K562 (cell line): ENCODE measurements around the gene RGPD8. TPM values are rescaled to one million over a fixed set of nuclear protein-coding genes. Genes with fewer than 3 reads are reported as not detected.

Source experiments
- CBX1 ChIP-seq: sonication (generic); IDR thresholded peaks from 2 replicates; pipeline ENCODE4 v1.6.1; 2016; ENCODE audit warnings: antibody characterized with exemption, low read depth, mild to moderate bottlenecking
- CREM ChIP-seq: IDR thresholded peaks from 2 replicates; pipeline ENCODE4 v1.6.1; 2014; ENCODE audit warnings: antibody characterized with exemption, low read depth
- DPF2 ChIP-seq: fragments of 450-650 bp; IDR thresholded peaks from 2 replicates; pipeline ENCODE4 v1.6.1; 2016
- EGR1 ChIP-seq: fragments of 450-650 bp; conservative IDR thresholded peaks from 2 replicates; pipeline ENCODE4 v1.6.1; 2017; ENCODE audit warnings: mild to moderate bottlenecking
- FOSL1 ChIP-seq: fragments of 200-800 bp; sonication (Bioruptor generic); conservative IDR thresholded peaks from 2 replicates; pipeline ENCODE4 v1.6.1; 2016; ENCODE audit warnings: missing genetic modification characterization, missing compliant biosample characterization
- KDM2B ChIP-seq: fragments of 250-450 bp; sonication (Bioruptor Pico); IDR thresholded peaks from 2 replicates; pipeline ENCODE4 v1.8.0; 2021; ENCODE audit warnings: mild to moderate bottlenecking, moderate library complexity
- PURB ChIP-seq: sonication (generic); formaldehyde crosslinking; IDR thresholded peaks from 2 replicates; pipeline ENCODE4 v1.9.0; 2021; ENCODE audit warnings: low read depth, mild to moderate bottlenecking, missing genetic modification reagents
- RBFOX2 ChIP-seq: fragments of 200-400 bp; formaldehyde crosslinking; IDR thresholded peaks from 2 replicates; pipeline ENCODE4 v1.6.1; 2017; ENCODE audit warnings: low read depth, mild to moderate bottlenecking, low read length, moderate library complexity
- TCF3 ChIP-seq: sonication (generic); formaldehyde crosslinking; IDR thresholded peaks from 2 replicates; pipeline ENCODE4 v1.4.0; 2020; ENCODE audit warnings: mild to moderate bottlenecking, missing genetic modification reagents
- ZKSCAN3 ChIP-seq: fragments of 250-450 bp; sonication (Bioruptor Pico); IDR thresholded peaks from 2 replicates; pipeline ENCODE4 v1.4.0; 2020
- ZNF324 ChIP-seq: fragments of 250-450 bp; sonication (Bioruptor Pico); IDR thresholded peaks from 2 replicates; pipeline ENCODE4 v1.4.0; 2020; ENCODE audit warnings: mild to moderate bottlenecking
- ZNF449 ChIP-seq: fragments of 250-450 bp; sonication (Bioruptor Pico); IDR thresholded peaks from 2 replicates; pipeline ENCODE4 v1.8.0; 2022; ENCODE audit warnings: moderate library complexity, mild to moderate bottlenecking, inconsistent platforms
- polyA plus RNA-seq, 8 experiments: library from polyadenylated mRNA; depleted of rRNA in 4 of 8; stranded (reverse) in 5 of 8; unstranded in 3 of 8; fragments of >200 nt; fragmentation: Nextera tagmentation in 2 of 8; fragmentation: Illumina TruSeq in 1 of 8; extraction: Ambion mirVana in 2 of 8; extraction: Trizol in 1 of 8; gene quantifications; 2 replicates each; pipeline versions ENCODE4 v1.2.1 to v1.2.3, GENCODE V29; 2011 to 2014; ENCODE audit warnings: inconsistent platforms in 1 of 8, missing spikeins in 1 of 8
- total RNA-seq, 7 experiments: library from RNA; depleted of rRNA in 6 of 7; stranded (reverse); fragments of >200 nt in 6 of 7; fragmentation: Illumina TruSeq in 2 of 7; extraction: Trizol in 2 of 7; gene quantifications; 2 replicates each; pipeline versions ENCODE4 v1.2.1 to v1.2.3, GENCODE V29; 2011 to 2021; ENCODE audit warnings: low replicate concordance in 1 of 7
- TF ChIP-seq, protein P1 (sequence below): fragments of 250-450 bp; sonication (Bioruptor Pico); IDR thresholded peaks from 2 replicates; pipeline ENCODE4 v1.4.0; 2020
- TF ChIP-seq, protein P2 (sequence below): fragments of 250-450 bp; sonication (Bioruptor Pico); IDR thresholded peaks from 2 replicates; pipeline ENCODE4 v1.4.0; 2020; ENCODE audit warnings: mild to moderate bottlenecking
- TF ChIP-seq, protein P3 (sequence below): fragments of 250-450 bp; sonication (Bioruptor Pico); IDR thresholded peaks from 2 replicates; pipeline ENCODE4 v1.8.0; 2021; ENCODE audit warnings: mild to moderate bottlenecking, moderate library complexity
- TF ChIP-seq, protein P4 (sequence below), 2 experiments: fragments of 450-650 bp; conservative IDR thresholded peaks; 2 replicates each; pipeline ENCODE4 v1.6.1; 2017; ENCODE audit warnings: mild to moderate bottlenecking in 2 of 2, moderate library complexity in 2 of 2

The RGPD8 gene
- total and polyA plus RNA-seq, 9 of the 15 experiments (the other 6 are each of a cell fraction or from before 2014, with no cell fraction given) = 0.03 to 0.47 (median 0.12) TPM; not detected in 1

GRCh38 chr2:112481528-112482233 is 48.2 kb upstream of the RGPD8 start, which contains the start of gene TTL (continued):
- TF ChIP-seq, protein P1, sequence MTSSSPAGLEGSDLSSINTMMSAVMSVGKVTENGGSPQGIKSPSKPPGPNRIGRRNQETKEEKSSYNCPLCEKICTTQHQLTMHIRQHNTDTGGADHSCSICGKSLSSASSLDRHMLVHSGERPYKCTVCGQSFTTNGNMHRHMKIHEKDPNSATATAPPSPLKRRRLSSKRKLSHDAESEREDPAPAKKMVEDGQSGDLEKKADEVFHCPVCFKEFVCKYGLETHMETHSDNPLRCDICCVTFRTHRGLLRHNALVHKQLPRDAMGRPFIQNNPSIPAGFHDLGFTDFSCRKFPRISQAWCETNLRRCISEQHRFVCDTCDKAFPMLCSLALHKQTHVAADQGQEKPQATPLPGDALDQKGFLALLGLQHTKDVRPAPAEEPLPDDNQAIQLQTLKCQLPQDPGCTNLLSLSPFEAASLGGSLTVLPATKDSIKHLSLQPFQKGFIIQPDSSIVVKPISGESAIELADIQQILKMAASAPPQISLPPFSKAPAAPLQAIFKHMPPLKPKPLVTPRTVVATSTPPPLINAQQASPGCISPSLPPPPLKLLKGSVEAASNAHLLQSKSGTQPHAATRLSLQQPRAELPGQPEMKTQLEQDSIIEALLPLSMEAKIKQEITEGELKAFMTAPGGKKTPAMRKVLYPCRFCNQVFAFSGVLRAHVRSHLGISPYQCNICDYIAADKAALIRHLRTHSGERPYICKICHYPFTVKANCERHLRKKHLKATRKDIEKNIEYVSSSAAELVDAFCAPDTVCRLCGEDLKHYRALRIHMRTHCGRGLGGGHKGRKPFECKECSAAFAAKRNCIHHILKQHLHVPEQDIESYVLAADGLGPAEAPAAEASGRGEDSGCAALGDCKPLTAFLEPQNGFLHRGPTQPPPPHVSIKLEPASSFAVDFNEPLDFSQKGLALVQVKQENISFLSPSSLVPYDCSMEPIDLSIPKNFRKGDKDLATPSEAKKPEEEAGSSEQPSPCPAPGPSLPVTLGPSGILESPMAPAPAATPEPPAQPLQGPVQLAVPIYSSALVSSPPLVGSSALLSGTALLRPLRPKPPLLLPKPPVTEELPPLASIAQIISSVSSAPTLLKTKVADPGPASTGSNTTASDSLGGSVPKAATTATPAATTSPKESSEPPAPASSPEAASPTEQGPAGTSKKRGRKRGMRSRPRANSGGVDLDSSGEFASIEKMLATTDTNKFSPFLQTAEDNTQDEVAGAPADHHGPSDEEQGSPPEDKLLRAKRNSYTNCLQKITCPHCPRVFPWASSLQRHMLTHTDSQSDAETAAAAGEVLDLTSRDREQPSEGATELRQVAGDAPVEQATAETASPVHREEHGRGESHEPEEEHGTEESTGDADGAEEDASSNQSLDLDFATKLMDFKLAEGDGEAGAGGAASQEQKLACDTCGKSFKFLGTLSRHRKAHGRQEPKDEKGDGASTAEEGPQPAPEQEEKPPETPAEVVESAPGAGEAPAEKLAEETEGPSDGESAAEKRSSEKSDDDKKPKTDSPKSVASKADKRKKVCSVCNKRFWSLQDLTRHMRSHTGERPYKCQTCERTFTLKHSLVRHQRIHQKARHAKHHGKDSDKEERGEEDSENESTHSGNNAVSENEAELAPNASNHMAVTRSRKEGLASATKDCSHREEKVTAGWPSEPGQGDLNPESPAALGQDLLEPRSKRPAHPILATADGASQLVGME = 0 out of 2 replicates have a peak, but pooled peaks have one; percentile 9
- TF ChIP-seq CBX1 = peak; percentile 52; the same call in 1 of the 2 replicates
- TF ChIP-seq, protein P2, sequence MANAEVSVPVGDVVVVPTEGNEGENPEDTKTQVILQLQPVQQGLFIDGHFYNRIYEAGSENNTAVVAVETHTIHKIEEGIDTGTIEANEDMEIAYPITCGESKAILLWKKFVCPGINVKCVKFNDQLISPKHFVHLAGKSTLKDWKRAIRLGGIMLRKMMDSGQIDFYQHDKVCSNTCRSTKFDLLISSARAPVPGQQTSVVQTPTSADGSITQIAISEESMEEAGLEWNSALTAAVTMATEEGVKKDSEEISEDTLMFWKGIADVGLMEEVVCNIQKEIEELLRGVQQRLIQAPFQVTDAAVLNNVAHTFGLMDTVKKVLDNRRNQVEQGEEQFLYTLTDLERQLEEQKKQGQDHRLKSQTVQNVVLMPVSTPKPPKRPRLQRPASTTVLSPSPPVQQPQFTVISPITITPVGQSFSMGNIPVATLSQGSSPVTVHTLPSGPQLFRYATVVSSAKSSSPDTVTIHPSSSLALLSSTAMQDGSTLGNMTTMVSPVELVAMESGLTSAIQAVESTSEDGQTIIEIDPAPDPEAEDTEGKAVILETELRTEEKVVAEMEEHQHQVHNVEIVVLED (CRISPR knock-in tag) = peak; percentile 72
- peak; percentile 37; the same call in 1 of the 2 replicates for TF ChIP-seq CREM
- TF ChIP-seq FOSL1 (tag) = peak; percentile 25; the same call in 1 of the 2 replicates
- no peak for TF ChIP-seq PURB (CRISPR knock-in tag)
- TF ChIP-seq ZNF324 (CRISPR knock-in tag) = no peak
- TF ChIP-seq, protein P3, sequence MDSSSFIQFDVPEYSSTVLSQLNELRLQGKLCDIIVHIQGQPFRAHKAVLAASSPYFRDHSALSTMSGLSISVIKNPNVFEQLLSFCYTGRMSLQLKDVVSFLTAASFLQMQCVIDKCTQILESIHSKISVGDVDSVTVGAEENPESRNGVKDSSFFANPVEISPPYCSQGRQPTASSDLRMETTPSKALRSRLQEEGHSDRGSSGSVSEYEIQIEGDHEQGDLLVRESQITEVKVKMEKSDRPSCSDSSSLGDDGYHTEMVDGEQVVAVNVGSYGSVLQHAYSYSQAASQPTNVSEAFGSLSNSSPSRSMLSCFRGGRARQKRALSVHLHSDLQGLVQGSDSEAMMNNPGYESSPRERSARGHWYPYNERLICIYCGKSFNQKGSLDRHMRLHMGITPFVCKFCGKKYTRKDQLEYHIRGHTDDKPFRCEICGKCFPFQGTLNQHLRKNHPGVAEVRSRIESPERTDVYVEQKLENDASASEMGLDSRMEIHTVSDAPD (CRISPR knock-in tag) = no peak
- peak; percentile 73 for TF ChIP-seq EGR1
- no peak for TF ChIP-seq TCF3 (CRISPR knock-in tag)
- TF ChIP-seq ZNF449 = no peak
- TF ChIP-seq DPF2 = peak; percentile 40; the same call in 1 of the 2 replicates
- TF ChIP-seq RBFOX2 = peak; percentile 72; the same call in 1 of the 2 replicates
- no peak for TF ChIP-seq ZKSCAN3
- TF ChIP-seq, protein P4, sequence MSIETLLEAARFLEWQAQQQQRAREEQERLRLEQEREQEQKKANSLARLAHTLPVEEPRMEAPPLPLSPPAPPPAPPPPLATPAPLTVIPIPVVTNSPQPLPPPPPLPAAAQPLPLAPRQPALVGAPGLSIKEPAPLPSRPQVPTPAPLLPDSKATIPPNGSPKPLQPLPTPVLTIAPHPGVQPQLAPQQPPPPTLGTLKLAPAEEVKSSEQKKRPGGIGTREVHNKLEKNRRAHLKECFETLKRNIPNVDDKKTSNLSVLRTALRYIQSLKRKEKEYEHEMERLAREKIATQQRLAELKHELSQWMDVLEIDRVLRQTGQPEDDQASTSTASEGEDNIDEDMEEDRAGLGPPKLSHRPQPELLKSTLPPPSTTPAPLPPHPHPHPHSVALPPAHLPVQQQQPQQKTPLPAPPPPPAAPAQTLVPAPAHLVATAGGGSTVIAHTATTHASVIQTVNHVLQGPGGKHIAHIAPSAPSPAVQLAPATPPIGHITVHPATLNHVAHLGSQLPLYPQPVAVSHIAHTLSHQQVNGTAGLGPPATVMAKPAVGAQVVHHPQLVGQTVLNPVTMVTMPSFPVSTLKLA (conservative IDR thresholded peaks at IDR 0.05) = 0 out of 4 replicates have a peak, but pooled peaks of 1 of the 2 experiments have one; percentile 33
- TF ChIP-seq KDM2B (CRISPR knock-in tag) = peak; percentile 53; the same call in 1 of the 2 replicates
